GM19240 (cell line): Measurements from ENCODE around the gene C11orf68.
A peak's percentile ranks its signal among the peaks of the same experiment; 100 is the strongest.

ENCODE experiments used
- DNase-seq: peaks from one replicate; pipeline ENCODE4 v3.0.0; 2011; ENCODE audit warnings: low spot score; ENCODE audit not compliant: insufficient read length

Gene C11orf68

DNA sequence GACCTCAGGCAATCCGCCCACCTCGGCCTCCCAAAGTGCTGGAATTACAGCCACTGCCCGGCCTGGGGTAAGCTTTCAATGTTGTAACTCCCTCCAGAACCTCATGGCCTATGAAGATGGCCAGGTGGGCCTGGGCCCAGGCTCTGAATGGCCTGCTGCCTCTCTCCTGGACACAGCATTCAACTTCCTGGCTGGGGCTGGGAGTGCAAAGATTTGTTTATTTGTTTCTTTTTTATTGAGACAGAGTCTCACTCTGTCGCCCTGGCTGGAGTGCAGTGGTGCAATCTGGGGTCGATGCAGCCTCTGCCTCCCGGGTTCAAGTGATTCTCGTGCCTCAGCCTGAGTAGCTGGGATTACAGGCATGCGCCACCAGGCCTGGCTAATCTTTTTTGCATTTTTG, 25.9 kb upstream of the C11orf68 start:
- DNase-seq: no peak

DNA sequence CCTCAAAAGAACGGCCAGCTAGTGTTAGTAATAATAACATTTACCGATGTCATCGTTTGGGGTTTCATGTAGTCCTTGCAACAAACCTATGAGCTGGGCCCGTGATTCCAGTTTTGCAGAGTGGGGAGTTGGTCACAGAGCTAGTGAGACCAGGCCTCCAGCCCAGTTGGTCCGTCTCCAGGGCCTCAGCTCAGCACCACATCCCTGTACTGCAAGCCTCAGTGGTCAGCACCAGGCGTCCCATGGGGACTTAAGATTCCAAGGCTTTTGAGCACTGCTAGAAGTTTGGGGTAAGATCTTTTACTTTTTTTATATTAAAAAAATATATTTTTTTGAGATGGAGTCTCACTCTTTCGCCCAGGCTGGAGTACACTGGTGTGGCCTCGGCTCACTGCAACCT, 25.3 kb upstream of the C11orf68 start:
- no peak for DNase-seq

DNA sequence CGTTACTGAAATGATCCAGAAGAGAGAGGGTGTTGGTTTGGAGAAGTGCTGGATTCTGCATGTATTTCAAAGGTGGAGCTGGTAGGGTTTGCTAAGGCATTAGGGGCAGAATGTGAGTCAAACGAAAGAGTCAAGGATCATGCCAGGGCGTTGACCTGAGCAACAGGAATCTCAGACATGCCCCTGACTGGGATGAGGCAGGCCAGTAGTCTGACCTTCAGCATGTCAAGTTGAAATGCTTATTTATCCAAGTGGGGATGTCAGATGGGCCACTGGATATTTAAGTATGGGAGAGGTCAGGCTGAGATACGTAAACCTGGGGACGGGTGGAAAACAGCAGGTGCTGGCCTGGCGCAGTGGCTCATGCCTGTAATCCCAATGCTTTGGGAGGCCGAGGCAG, 23.7 kb upstream of the C11orf68 start:
- no peak for DNase-seq

DNA sequence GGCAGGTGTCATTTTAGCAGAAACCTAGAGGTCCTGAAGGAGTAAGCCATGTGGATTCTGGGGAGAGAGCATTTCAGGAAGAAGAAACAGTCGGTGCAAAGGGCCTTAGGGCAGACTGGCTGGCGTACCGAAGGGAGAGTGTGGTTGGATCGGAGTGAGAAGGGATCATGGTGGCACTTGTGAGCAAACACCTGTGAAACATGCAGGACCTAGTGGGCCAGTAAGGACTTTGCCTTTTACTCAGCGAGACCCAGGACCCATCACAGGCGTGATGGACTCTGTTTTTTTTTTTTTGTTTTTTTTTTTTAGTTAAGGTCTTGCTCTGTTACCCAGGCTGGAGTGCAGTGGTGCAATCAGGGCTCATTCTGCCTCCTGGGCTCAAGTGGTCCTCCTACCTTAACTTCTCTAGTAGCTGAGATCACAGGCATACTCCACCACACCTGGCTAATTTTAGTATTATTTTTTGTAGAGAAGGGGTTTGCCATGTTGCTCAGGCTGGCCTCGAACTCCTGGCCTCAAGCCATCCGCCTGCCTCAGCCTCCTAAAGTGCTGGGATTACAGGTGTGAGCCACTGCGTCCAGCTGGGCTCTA, 23.0 kb upstream of the C11orf68 start:
- DNase-seq: no peak

DNA sequence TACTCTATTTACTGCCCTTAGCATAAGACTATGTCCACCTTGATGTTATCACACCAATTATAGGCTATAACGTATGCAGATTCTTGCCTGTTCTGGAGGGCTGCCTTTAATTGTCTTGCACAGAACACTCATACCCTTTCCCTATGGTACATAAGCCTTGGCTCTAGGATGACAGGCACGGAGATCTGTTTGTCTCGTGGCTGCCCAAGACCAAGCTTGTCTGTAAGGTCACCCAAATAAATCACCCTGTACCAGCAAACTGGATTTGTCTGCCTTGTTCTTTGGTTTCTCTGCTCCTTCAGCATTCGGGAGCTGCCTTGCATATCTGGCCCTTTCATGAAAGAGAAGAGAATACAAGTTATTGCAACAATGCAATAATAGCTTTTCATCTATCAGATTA, 18.9 kb upstream of the C11orf68 start:
- DNase-seq: no peak

DNA sequence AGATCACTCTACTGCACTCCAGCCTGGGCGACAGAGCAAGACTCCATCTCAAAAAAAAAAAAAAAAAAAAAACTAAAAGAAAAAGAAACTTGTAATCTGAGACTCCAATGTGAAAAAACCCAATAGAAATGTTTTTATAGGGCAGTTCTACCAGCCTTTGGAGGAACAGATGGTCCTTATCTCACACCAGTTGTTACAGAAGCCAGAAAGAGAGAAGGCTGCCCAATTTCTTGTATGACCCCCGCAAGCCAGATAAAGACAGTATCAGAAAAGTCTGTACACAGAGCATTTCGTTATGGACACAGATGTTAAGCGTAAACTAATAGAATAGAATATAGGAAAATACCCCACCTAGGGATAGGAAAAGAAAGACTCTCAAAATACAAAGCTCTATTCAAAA, 15.2 kb upstream of the C11orf68 start:
- DNase-seq: no peak

DNA sequence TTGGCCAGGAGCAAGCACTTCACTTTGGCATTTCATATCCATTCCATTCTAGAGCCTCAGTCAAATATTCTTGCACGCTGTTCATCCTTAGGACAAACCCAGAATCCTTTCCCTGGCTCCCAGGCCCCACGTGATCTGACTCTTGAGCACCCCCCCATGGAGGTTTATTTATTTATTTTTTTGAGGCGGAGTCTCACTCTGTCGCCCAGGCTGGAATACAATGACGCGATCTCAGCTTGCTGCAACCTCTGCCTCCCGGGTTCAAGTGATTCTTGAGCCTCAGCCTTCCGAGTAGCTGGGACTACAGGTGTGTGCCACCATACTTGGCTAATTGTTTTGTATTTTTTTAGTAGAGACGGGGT, 13.7 kb upstream of the C11orf68 start:
- no peak for DNase-seq

DNA sequence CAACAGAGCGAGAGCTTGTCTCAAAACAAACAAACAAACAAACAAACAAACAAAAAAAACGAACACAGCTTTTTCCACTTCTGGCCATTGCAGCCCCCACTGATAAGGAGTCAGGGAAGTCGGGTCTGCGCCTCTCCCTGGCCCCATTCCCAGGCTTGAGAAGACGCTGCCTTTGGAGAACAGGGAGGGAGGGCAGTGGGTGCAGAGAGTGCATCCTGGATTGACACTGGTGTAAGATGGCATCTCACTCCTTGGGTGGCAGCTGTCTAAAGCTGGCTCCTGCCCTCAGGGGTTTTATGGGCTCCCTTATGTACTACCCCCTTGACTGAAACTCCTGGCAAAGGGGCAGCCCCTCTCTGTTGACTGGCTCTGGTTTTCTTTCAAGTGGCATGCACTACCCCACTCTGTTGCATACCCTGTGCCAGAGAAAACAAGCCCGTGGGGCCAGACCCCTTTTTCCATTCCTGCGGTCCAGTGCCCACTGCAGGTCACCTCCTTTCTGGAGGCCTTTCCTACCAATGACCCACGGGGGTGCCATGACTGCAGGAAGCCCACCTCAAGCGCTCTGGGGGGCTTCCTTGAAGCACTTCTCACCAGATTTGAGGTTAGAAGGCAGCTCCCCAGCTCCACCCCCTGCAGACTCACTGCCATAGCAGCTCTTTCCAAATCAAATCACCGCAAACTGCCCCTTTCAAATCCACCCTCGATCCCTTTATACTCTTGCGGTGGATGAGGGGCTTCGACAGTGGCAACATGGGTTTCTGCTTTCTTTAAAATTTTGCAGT, 13.1 kb upstream of the C11orf68 start:
- no peak for DNase-seq

DNA sequence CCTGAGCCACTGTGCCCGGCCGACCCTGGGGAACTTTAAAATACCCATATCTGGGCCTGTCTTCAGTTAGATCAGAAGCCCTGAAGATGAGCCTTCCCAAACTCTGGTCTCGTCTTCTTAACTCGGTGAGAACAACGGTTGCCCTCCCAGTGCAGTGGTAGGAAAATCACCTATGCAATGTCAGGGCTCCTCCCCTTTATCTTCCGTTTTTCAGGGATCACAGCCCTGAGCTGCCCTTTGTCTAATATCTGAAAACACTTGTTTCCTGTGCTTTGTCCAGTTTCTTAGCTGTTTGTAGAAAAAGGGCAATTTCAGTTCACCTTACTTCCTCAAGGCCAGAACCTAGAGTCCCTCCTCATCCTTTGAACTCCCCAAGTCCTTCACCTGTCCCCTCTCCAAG, 9.8 kb upstream of the C11orf68 start:
- DNase-seq: no peak

DNA sequence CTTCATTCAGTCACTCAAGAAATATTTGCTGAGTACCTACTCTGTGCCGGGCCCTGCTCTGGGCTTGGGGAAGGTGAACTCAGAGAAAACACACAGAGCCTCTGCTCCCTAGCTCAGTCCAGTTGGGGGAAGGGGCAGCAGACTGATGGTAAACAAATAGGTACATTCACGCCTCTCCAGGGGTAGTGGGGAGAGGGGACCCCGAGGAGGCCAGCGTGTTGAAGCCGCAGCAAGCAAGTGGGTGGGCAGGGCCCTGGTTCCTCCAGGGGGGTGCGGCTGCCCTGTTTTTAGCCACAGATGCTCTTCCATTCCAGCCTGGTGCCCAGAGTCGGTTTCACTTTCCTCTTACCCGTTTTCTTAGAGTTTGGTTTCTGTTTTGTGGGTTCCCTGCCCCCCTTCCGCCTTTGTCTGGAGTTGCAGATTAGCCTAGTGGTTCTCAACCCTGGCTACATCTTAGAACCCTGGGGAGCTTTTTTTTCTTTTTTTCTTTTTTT, 9.1 kb upstream of the C11orf68 start:
- peak; percentile 80 for DNase-seq

DNA sequence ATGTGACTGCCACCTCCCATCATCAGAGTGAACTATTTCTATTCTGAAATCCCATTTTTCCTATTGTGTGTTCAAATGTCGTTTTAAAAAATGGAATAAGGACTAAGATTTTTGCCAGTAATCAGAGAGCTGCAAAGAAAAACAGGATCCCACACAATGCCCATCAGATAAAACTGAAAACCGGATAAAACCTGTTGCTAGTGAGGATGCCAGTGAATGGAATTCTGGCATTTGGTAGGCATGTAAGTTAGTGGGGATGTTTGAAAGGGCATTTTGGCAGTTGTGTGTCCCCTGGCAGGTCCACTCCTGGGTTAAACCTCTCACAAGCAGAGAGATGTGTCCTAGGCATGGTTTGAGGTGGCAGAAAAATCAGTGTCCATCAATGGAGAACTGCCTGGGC, 6.5 kb upstream of the C11orf68 start:
- no peak for DNase-seq

DNA sequence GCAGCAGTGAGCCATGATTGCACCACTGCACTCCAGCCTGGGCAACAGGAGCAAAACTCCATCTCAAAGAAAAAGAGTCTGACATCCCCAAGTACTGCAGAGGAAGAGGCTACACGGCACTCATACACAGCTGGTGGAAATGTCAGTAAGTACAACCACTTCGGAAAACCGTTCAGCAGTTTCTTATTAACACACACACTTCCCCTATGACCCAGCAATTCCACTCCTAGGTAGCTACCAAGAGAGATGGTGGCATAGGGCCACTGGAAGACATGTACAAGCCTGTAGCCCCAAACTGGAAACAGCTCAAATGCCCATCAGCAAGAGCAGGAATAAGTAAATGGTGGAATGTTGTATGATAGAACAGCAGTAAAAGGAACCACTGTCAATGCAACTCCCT, 3.7 kb upstream of the C11orf68 start:
- no peak for DNase-seq

DNA sequence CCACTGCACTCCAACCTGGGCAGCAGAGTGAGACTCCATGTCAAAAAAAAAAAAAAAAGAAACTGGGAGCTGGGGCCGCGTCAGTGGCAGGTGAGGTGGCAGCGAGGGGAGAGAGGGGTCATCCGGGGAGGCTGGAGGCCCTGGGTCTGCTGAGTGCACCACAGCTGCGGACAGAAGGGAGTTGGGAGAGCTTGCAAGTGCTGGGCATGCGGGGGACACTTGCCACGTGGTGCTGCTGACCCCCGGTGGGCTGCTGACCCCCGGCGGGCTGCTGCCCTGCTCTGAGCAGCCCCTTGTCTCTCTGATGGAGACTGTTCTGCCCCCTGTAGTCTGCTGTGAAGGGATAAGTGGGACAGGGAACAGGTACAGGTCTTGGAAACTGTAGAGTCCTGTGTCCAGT, 3.0 kb upstream of the C11orf68 start:
- DNase-seq: no peak

DNA sequence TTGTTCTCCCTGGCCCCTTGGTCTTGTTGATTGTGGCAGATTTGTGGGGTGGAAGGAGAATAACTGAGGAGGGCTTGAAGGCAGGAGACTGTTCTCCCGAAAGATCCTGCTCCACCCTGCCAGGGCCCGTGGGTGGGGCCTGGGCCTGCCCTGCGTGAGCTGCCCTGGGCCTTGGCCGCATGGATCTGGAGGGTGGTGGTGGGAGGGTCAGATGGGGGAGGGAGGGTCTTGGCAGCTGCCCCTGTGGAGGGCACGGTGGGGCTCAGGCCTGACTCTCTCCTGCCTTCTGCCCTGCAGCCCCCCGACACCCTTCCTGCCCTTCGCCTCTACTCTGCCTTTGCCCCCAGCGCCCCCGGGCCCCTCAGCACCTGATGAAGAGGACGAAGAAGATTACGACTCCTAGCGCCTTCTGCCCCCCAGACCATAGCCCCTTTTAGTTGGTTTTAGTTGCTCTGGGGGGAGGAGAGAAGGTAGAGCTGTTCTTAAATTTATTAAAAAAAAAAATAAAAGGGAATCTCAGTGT, 2.2 kb upstream of the C11orf68 start:
- no peak for DNase-seq

DNA sequence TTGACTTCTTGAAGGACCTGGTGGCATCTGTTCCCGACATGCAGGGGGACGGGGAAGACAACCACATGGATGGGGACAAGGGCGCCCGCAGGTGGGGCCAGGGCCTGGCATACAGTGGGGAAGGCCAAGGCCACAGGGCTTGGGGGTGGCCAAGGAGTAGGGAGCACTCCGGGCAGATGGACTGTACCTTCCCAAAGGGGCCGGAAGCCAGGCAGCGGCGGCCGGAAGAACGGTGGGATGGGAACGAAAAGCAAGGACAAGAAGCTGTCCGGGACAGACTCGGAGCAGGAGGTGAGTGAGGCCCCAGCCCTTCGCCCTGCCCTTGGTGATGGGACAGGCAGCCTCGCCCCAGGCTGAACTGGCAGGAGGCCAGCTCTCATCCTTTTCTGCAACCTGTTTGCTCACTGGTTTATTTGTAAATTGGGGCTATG, 1.5 kb upstream of the C11orf68 start:
- DNase-seq: no peak

DNA sequence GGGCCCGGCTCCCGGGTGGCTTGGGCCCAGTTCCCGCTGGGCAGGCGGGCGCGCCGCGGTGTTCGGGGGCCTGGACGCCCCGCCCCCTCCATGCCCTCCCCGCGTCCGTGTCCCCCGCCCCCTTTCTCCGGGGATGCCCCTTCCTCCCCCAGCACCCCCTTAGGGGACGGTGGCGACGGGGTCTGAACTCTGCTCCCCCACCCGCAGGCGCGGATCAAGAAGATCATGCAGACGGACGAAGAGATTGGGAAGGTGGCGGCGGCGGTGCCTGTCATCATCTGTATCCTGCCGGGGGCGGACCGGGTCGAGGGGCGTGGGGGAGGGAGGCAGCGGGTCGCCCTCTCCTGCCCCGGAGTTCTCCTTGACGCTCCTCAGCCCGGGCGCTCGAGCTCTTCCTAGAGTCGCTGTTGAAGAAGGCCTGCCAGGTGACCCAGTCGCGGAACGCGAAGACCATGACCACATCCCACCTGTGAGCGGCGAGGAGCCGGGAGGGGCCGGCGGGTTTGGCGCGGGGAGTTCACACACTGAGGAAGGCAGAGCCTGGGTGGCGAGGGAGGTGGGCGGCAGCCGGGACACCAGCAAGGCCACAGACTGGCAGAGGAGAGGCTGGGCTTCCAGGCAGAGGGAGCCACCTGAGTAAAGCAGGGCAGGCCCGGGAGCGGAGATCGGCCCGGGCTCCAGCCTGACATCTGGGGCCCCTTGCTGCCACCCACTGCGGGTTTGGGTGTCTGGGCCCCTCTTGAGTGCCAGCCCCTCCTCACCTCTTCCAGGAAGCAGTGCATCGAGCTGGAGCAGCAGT, 910 bp upstream of the C11orf68 start:
- DNase-seq: no peak

DNA sequence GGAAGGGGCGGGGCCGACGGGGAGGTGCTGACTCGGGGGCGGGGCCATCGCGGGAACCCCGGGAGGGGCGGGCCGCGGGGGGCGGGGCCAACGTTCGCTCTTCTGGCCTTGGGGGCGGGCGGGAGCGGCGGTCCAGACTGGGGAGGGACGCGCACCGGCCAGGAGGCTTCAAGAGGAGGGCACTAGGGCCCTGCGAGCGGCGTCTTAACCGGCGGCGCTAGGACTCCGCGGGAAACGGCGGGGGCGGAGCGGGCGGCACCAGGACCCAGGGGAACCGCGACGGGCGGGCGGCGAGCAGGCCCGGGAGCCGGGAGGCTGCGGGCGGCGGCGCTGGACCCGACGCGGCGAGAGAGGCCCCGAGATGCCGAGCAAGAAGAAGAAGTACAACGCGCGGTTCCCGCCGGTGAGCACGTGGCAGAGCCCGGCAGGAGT, 295 bp upstream of the C11orf68 start, which contains the start of gene DRAP1:
Gene DRAP1 (plus strand): TSS at position 286 of the 432 bp plus-strand sequence. CDS start 76 bp downstream, at position 362.
- DNase-seq: peak; percentile 83

DNA sequence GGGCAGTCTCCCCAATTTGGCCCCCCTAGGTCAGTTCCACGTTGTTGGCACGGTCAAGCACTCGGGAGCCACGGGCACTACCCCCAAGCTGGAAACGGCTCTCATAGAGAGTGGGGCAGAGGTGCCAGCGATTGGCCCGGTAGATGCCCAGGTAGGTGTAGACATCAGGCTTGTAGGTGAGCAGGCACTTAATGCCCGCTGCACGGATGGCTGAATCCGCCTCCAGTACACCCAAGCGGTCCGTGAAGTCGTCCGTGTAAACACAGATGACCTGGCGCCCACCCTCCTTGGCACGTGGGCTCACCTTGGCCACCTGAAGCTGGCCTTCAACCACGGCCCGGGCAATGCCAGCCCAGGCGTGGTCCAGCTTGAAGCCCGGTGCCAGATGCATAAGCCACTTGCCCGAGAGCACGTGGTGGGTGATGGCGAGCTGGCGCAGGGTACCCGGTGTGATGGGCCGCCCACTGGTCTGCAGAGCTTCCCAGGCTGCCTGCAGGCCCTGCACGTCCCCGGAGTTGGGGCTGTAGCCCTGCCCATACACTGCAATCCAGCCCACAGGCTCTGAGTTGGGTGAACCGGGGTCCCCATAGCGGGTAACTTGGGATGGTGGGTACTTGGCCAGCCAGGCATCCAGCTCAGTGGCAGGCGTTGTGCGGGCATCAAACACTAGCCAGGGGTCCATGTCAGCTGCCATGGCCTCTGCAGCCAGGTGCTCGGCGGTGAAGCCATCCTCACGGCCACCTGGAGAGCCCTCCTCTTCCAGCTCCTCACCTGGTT, 1.2 kb downstream of the C11orf68 start:
- no peak for DNase-seq

DNA sequence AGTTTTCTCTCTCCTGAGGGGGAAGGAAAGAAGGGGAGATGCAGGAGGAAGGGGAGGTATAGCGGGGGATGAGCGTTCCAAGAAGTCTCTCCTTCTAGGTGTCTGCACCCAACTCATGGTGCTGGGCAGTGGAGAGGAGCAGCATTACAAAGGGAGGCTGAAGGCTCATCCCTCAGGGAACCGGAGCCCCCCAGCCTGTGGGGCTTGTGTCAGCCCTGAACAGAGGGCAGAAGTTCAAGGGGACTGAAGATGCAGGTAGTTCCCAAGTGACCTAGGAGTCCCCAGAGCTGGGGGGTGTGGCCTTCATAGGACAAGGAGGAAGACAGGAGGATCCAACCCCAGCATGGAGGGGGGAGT, 1.8 kb downstream of the C11orf68 start:
- no peak for DNase-seq

DNA sequence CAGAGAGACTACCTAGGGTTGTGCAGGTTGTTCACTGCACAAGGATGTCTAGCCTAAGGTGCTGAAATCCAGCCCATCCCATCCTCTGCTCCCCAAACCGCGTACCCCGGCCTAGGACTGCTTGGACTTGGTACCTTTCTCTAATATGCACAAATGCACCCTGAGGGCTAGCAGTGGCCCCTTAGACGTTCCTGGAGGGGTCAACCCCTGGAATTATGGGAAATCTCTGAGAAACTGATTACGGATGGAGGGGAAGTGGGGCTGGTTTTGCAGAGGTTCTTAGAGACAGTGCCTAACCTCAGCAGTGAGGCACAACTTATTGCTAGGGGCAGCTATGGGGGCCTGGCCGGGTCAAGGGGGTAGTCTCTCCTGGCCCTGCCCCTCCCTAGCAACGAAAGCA, 2.5 kb downstream of the C11orf68 start:
- DNase-seq: no peak

DNA sequence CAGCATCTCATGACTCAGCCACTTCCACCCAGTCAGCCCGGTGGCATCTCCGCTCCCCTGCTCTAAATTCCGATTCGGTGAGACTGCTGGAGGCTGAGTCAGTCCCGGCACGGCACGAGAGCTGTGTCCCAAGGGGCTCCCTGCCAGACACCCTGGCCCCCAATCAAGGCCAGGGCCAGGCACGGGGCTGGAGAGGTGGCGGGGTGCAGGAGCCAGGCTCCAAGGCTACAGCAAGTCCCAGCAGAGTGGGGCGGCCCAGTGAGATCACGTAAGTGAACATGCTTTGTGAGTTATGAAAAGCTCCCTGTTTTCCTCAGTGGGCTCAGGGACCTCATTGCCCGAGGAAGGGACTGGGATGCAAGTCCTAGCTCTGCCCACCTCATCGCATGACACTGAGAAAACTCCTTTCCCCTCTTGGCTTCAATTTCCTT, 3.0 kb downstream of the C11orf68 start:
- DNase-seq: no peak
